SKM-1 (cell line): ENCODE measurements around the gene NCAN.

Experiments used
- DNase-seq: peaks from one replicate; lab custom pipeline; 2025; ENCODE audit not compliant: unreplicated experiment; lab: John Stamatoyannopoulos, UW

Gene NCAN

DNA sequence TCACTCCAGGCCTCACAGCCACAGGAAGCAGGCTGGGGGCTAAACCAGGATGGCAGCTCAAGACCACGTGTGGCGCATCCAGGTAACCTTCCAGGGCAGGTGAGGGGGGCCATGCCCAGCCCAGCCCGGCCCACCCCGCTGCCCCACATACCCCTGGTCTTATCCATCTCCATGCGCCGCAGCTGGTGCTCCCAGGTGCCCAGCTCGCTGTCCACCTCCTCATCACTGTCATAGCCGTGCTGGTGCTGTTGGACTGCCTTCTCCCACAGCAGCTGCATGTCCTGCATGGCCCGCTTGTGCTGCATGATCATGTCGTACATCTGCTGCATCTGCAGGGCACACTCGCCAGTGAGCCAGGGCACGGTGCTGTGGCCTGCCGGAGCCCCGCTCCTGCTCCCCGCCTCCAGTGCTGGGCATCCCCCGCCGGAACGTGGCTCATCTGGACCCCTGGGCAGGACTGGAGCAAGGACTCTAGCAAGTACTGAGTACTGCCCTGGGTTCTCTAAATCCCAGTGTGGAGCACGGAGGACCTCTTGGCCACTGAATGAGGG, 67.4 kb downstream of the NCAN start:
- DNase-seq = no peak

DNA sequence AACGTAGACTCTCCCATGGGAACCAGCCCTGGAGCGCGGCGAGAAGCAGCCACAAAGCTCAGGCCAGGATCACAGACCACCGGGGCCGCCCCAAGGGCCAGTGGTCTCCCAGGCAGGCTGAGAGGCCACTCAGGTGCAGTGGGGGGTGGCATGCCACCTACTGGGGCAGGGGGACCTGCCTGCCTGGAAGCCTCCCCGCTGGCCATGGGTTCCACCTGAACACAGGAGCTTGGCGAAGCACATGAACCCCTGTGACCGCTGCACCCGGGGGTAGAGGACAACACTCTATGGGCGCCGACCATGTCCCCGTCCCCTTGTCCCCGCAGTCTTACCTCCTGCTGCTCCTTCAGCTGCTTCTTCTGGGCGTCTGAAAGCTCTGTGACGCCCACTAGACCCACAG, 68.1 kb downstream of the NCAN start:
- DNase-seq = no peak

DNA sequence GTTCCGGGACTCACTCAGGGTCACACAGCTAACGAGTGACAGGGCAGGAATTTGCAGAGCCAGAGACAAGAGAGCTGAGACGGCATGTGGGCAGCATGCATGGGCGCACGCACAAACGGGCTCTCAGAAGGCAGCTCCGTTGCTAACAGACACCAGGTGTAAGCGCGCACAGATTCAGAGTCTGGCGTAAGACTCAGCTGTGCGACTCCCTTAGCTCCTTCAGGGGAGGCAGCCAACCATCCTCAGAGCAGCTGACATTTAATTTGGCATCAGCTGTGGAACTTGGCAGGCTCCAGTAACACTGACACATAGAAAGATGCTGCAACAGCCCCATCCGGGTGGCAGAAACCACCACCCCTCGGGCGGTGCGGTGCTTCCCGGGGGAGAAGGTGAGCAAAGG, 68.8 kb downstream of the NCAN start:
- DNase-seq = no peak

DNA sequence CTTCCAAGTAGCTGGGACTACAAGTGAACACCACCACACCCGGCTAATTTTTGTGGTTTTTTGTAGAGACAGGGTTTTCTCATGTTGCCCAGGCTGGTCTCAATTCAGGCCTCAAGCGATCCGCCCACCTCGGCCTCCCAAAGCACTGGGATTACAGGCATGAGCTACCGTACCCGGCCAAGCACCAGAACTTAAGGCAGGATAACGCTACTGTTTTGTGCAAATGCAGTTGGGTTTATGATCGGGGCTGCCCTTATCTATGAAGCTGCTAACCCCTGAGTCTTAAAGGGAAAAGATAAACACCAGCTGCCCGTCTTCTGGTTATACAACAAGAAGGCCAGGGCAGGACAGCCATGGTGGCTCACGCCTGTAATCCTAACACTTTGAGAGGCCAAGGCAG, 73.9 kb downstream of the NCAN start:
- no peak for DNase-seq

DNA sequence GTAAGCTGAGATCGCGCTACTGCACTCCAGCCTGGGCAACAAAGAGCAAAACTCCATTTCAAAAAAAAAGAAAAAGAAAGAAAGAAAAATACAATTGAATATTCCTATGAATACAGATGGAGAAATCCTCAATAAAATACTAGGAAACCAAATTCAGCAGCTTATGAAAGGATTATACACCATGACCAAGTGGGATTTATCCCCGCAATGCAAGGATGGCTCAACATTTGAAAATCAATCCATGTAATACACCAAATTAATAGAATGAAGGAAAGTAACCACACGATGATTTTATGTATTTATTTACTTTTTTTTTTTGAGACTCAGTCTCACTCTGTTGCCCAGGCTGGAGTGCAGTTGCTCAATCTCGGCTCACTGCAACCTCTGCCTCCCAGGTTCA, 80.8 kb downstream of the NCAN start:
- DNase-seq = no peak

DNA sequence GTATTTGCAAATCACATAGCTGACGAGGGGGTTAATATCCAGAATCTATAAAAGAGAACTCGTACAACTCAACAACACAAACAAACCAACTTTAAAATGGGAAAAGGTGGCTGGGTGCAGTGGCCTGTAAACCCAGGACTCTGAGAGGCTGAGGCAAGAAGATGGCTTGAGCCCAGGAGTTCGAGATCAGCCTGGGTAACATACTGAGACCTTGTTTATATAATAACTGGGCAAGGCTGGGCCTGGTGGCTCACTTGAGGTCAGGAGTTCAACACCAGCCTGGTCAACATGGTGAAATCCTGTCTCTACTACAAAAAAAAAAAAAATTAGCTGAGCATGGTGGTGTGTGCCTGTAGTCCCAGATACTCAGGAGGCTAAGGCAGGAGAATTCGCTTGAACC, 83.2 kb downstream of the NCAN start:
- no peak for DNase-seq

DNA sequence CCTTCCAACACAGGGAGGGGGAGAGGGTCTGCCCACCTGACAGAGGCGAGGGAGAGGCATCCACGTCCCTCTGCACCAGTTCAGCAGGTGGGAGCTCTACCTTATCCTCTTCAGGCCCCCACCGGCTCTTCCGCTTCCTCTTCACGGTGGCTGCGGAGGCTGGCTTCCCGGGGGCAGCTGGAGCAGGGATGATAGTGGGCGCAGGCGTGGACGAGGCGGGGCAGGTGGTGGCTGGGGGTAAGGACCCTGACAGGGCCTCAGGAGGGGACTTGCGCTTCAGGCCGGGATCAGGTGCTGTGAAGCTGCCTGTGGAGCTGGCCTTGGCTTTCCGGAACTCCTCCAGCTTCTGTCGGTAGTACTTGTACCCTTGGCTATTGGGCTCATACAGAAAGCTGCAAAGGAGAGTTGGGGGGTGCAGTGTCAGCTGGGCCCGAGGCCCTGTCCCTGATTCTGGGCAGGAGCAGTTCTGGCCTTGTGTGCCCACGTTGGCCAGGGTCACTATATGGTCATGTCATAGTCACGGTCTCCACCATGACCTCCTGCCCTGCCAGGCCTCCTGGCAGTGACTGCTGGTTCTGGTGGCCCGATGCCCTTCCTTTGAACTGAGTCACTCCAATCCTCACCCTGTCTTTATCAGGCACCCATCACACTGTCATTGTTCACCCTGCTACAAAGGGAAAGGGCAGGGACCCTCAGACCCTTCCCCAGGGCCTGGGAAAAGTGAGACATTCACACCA, 85.4 kb downstream of the NCAN start:
- DNase-seq = no peak

DNA sequence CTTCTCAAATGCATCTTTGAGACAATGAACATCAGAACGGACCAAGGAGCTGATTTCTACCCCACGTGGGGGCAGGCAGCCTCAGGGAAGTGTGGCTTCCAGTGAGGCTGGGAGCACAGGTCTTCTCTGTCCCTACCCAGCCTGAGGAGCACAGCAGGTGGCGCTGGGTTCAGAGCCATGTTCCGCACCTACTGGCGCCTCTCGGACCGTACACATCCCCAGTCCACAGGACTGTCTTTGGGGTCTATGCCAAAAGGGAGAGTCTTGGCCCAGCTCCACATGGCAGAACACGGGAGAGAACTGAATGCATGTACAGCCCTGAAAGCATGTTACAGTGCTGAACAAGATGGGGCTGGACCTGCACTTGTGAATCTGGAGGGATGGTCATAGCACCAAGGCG, 86.0 kb downstream of the NCAN start:
- no peak for DNase-seq

DNA sequence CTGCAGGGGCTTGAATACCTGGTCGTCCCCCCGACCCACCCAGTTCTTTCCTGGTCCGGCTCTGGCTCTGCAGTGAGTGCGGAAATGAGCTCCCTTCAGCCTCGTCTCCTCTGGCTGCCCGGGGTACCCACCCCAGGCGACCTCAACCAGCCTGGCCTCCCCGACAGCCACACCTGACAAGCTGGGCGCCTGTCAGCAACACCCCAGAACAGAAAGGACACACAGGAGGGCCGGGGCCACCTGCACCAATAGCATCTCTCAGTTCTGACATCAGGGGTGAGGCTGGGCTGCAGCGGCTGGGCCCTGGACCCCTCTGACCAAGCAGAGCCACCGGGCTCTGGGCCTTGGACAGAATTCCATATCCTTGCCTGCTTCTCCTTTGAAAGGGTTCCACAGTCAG, 88.9 kb downstream of the NCAN start:
- no peak for DNase-seq
